Pulmonary artery endothelial cell (primary cell): ENCODE data around the gene MAML1. TPM values are rescaled to one million over a fixed set of nuclear protein-coding genes. Genes with fewer than 3 reads are reported as not detected.
"Not testable (repeated sequence)": the region's sequence is repeated elsewhere in the genome, so short reads cannot be mapped to it uniquely, and the experiment has no call there.

Experiments
- DNase-seq: peaks from one replicate; pipeline ENCODE4 v3.0.0-alpha.2; 2011; ENCODE audit warnings: low read depth, low spot score
- total RNA-seq: library from RNA; depleted of rRNA; stranded (reverse); fragments of >200 nt; gene quantifications from 2 replicates; pipeline ENCODE4 v1.2.3, GENCODE V29; 2014

The MAML1 gene, protein sequence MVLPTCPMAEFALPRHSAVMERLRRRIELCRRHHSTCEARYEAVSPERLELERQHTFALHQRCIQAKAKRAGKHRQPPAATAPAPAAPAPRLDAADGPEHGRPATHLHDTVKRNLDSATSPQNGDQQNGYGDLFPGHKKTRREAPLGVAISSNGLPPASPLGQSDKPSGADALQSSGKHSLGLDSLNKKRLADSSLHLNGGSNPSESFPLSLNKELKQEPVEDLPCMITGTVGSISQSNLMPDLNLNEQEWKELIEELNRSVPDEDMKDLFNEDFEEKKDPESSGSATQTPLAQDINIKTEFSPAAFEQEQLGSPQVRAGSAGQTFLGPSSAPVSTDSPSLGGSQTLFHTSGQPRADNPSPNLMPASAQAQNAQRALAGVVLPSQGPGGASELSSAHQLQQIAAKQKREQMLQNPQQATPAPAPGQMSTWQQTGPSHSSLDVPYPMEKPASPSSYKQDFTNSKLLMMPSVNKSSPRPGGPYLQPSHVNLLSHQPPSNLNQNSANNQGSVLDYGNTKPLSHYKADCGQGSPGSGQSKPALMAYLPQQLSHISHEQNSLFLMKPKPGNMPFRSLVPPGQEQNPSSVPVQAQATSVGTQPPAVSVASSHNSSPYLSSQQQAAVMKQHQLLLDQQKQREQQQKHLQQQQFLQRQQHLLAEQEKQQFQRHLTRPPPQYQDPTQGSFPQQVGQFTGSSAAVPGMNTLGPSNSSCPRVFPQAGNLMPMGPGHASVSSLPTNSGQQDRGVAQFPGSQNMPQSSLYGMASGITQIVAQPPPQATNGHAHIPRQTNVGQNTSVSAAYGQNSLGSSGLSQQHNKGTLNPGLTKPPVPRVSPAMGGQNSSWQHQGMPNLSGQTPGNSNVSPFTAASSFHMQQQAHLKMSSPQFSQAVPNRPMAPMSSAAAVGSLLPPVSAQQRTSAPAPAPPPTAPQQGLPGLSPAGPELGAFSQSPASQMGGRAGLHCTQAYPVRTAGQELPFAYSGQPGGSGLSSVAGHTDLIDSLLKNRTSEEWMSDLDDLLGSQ
- 7.3 and 8.0 TPM in 2 replicates for total RNA-seq

DNA sequence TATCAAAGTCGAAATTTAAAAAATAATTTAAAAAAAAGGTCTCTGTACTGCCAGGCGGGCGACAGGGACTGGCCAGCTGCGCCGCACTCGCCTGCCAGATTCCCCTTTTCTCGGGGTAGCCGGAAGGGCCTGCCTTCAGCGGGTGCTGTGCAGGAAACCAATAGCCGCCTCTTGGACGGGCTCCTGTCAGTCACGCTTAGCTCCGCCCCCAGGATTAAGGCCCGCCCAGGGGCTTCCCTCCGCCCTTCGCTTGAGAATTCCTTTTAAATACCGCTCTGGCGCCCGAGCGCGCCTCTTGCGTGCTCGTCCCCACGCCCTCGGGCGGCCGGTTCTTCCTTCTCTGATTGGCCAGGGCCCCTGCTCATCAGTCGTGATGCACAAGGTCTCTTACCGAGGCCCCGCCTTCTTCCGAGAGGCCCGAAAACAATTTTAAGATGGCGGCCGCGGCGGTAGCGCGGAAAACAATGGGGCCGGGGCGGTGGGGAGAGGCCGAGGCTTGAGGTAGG, at the start of gene MAML1:
Gene MAML1, plus strand, starts transcription at position 411 of the 506 bp plus-strand sequence. CDS start 291 bp downstream, outside the sequence.
- DNase-seq: peak; percentile 99

DNA sequence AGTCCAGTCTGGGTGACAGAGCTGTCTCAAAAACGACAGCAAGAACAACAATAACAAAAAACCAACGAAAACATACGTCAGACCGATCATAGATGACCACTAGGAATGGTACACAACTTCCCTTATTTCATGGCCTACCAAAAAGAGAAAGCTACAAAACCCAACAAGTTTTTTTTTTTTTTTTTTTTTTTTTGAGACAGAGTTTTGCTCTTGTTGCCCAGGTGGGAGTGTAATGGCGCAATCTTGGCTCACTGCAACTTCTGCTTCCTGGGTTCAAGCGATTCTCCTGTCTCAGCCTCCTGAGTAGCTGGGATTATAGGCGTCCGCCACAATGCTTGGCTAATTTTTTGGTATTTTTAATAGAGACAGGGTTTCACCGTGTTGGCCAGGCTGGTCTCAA, 43.4 kb upstream of the MAML1 start:
- DNase-seq: not testable (repeated sequence)

- no peak for DNase-seq
Measured at GRCh38 chr5:179694561-179694960, 38.1 kb upstream of the MAML1 start.

DNA sequence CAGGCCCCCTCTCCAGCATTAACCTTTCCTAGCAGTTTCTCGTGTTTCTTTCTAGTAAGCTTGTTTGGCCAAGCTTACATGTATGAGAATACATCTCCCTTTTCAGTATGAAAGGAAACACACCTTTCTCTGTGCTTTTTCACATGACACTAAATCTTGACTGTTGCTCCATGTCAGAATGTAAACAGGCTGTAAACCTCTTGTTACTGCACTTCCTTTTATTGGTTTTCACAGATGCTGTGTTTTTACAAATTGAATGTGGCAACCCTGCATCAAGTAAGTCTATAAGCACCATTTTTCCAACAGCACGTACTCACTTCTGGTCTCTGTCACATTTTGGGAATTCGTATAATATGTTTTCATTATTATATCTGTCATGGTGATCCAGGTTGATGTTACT, 36.0 kb upstream of the MAML1 start:
- DNase-seq: no peak

GRCh38 chr5:179697108-179697507, 35.5 kb upstream of the MAML1 start:
- DNase-seq: no peak

- DNase-seq: not testable (repeated sequence)
Measured at GRCh38 chr5:179697543-179697942, 35.1 kb upstream of the MAML1 start.

GRCh38 chr5:179697993-179698934, 34.4 kb upstream of the MAML1 start:
- peak; percentile 97 for DNase-seq

GRCh38 chr5:179698935-179699615, 33.5 kb upstream of the MAML1 start, which contains the start of gene CANX:
TSS of gene CANX (plus strand) at chr5:179698967. CDS start at chr5:179705682, 6,715 bp downstream.
- no peak for DNase-seq

GRCh38 chr5:179699616-179700237, 32.9 kb upstream of the MAML1 start:
- no peak for DNase-seq

GRCh38 chr5:179700401-179700918, 32.2 kb upstream of the MAML1 start:
- no peak for DNase-seq

- DNase-seq: no peak
Measured at GRCh38 chr5:179716286-179716685, 16.3 kb upstream of the MAML1 start.

- no peak for DNase-seq
Measured at GRCh38 chr5:179720222-179720621, 12.4 kb upstream of the MAML1 start.

- no peak for DNase-seq
Measured at GRCh38 chr5:179724163-179724562, 8.5 kb upstream of the MAML1 start.

- no peak for DNase-seq
Measured at GRCh38 chr5:179727106-179727505, 5.5 kb upstream of the MAML1 start.

GRCh38 chr5:179729303-179729702, 3.3 kb upstream of the MAML1 start:
- no peak for DNase-seq

- DNase-seq: no peak
Measured at GRCh38 chr5:179729727-179730126, 2.9 kb upstream of the MAML1 start.

DNA sequence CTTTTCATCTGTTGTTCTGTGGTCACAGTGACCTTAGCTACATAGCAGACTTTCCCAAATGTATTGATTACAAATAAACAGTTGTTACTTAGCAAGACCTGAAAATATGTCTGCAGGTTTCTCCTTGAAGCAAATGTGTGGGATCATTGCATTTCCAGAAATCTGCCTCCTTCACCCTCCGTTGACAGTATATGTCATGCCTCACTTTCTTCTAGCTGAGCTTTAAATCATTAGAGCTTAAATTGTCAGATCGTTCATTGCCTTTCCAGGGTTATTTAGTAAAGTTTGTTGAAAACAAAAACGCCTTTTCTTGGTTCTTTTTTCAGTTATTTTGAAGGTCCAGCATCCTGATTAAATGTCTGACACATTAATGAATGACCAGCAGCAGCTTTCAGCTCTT, 2.3 kb upstream of the MAML1 start:
- no peak for DNase-seq

DNA sequence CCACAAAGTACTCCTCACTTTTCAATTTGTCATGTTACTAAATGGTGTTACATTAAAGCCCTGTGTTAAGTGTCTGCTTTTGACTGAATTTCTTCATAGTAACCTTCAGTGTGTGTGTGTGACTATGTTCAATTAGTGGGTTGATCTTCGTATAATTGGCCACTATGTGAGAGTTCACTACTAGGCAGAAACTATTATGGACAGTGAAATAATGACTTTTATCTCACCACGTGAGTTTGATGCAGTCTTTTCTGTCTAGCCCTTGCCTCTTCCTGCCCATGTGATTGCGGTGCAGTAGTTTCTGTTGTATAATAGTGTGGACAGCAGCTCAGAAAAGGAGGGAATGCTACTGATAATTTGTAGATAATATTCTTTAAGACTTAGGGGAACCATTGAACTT, 1.8 kb upstream of the MAML1 start:
- no peak for DNase-seq

DNA sequence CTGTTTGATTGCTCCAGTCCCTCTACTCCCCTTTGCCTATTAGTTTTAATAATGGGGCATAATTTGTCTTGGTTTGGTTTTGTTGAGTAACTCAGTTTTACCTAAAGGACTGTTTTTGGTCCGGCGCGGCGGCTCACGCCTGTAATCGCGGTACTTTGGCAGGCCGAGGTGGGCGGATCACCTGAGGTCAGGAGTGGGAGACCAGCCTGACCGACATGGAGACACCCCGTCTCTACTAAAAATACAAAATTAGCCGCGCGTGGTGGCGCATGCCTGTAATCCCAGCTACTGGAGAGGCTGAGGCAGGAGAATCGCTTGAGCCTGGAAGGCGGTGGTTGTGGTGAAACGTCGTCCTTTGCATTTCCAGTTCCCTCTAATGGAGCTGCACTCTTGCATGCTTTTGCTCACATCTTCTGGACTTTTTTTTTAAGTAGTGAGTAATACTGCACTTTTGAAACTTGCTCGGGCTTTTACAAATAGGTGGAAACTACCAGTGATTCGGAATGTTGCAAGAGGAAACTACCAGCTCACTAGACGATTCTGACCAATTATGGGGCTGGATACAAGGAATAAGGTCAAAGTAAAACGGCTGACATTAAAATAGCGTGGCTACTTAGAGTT, 721 bp upstream of the MAML1 start:
- peak; percentile 35 for DNase-seq
